HG03565 (cell line): ENCODE measurements around the gene HTRA3.

Experiments
- ATAC-seq: cut with Tn5 transposase; IDR thresholded peaks from one replicate; pipeline ENCODE4 v1.9.1; 2021; ENCODE audit warnings: mild to moderate bottlenecking, moderate library complexity; ENCODE audit not compliant: unreplicated experiment

HTRA3 gene

GRCh38 chr4:8278421-8279287 is 9.1 kb downstream of the HTRA3 start:
- ATAC-seq = no peak

DNA sequence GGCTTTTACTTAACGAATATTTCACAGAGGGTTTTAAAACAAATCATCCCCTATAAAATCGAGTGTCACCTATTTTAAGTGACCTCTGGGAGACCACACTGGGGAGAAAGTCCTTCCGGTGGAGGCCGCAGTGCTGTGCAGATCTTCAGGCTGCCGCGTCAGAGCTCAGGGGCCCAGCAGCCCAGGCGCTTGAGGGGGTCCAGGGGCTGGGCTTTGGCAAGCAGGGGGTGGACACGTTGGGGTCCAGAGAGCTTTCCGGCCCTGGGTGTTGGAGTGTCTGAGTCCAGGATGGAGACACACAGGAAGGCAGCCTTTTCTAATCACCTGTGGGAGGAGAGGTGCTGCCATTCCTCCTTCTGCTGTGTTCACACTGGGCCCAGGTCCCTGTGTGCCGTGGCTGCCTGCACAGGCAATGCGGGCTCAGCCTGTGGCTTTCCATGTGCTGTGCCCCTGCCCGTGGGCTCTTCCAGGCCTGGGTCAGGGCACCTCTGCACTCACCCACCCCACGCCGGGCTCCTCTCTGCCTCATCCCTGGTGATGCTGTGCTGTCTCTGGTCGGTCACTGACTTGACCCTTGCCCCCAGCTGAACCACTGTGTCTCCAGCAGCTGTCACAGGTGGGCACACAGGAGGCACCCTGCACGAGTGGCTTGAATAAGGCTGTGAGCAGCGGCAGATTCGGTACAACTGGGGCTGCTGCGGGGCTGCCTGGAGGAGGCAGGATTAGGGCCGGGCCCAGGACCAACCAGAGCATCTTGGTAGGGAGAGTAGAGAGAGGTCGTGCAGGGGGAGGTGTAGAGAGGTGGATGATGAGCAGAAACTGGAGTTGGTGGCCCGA is 10.0 kb downstream of the HTRA3 start:
- no peak for ATAC-seq

DNA sequence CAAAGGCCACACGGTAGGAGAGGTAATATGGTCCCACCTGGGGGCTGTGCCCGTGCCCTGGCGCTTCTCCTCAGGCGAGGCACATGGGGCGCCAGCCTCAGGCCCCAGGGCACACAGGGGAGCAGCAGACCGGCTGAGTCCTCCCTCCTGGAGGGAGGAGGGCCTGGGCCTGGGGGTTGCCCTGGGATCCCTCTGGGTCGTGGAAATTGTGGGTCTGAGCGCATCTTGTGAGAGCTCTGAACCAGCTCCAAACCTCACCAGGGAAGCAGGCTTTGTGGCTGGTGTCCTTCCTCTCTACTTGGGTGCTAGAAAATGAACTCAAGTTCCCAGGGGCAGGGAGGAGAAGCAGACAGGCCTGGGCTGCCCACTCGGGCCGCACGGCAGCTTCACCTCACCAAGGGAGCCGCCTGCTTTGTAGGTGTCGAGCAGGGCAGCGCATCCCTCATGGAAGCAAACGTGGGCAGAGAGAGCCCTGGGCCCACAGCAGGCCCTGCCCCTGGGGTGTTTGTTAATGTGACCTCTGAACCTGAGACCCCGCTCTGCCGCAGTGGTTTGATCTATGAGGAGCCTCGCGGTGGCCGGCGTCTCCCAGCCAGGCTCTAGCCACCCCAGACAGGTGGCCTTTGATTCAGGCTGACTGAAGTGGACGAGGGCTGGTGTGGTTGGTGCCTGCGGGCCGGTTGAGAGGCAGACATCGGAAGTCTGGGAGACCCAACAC is 10.8 kb downstream of the HTRA3 start:
- ATAC-seq = no peak

DNA sequence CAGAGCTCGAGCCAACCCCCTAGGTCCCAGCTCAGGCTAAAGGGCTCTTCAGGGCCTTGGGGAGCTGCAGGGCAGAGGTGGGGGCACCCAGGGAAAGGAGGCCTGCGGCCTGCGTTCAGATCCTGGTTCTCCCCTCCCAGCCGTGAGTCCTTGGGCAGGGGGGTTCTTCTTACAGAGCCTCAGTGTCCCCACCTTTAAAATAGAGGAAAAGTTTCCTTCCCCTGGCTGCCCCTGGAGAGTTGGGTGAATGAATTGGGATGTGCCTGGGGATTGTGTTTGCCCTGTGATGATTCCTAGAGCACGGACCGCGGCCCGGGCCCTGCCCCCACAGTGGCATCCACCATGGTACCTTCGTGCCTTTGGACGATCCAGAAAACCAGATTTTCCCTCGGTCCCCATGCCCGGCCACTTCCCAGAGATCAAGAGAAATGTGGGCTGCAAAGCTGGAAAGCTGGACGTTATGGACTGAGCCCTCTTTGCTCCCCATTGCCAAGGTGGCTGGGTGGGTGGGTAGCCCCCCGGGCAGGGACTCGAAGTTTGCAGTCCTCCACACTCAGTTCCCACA is 11.4 kb downstream of the HTRA3 start:
- no peak for ATAC-seq

DNA sequence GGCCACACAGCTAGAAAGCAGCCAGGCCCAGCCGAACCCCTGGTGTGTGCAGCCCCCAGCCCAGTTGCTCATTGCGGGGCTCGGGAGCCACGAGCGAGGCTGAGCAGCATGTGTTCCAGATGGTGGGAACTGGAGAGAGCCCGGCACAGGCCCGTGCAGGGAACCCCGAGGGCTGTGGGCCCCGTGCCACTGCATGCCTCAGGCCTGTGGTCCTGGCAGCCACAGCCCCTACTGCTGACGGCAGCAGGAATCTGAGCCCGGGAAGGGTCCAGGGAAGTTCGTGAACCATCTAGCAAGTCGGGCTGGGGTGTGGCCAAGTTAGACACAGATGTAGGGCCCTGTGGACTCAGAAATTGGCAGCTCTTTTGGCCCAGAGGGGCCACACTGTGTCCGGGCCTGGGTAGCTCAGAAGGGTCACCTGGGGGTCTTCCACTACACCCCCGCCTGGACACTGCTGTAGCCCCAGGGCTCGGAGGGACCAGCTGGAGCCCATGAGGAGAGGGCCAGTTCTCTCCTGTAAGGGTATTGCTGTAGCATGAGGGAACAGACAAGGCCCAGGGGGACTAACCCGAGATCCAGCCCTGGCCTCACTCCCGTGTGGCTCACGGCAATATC is 12.1 kb downstream of the HTRA3 start:
- no peak for ATAC-seq

GRCh38 chr4:8282134-8282641 is 12.6 kb downstream of the HTRA3 start:
- no peak for ATAC-seq

DNA sequence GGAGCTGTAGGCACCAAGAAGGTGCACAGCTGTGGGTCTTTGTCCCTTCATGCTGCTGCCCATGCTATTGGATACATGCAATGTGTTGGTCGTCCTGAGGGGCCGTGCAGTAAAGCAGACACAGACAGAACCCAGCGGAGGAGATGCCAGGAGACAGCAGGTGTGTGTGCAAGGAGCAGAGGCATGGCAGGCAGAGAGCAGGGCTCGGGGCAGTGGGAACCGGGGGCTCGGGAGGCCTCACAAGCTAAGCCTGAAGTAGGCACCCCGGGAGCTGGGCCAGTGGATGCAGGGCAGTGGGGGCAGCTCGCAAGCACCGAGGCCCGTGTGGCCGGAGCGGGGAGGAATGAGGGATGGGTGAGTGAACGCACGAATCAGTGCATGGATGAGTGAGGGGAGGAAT is 13.2 kb downstream of the HTRA3 start:
- no peak for ATAC-seq

- no peak for ATAC-seq
Measured at GRCh38 chr4:8283161-8283560, 13.6 kb downstream of the HTRA3 start.

GRCh38 chr4:8283631-8284121 is 14.1 kb downstream of the HTRA3 start:
- no peak for ATAC-seq

DNA sequence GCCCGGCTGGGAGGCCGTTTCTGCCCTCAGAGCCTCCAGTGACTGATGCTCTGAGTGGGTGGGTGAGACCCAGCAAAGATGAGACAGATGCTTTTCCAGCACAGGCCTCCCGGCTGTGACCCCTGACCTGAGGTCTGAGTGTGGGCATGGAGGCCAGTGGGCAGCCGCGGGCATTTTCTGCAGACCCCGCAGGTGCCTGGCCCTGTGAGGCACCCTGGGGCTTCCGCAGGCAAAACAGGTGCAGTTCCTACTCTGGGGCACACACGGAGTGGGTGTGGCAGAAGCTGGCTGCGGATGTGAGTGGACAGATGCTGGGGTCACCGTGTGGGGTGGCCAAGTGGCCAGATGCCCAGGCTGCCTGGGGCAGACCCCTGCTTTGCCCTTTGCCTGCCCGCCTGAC is 14.8 kb downstream of the HTRA3 start:
- ATAC-seq = no peak

DNA sequence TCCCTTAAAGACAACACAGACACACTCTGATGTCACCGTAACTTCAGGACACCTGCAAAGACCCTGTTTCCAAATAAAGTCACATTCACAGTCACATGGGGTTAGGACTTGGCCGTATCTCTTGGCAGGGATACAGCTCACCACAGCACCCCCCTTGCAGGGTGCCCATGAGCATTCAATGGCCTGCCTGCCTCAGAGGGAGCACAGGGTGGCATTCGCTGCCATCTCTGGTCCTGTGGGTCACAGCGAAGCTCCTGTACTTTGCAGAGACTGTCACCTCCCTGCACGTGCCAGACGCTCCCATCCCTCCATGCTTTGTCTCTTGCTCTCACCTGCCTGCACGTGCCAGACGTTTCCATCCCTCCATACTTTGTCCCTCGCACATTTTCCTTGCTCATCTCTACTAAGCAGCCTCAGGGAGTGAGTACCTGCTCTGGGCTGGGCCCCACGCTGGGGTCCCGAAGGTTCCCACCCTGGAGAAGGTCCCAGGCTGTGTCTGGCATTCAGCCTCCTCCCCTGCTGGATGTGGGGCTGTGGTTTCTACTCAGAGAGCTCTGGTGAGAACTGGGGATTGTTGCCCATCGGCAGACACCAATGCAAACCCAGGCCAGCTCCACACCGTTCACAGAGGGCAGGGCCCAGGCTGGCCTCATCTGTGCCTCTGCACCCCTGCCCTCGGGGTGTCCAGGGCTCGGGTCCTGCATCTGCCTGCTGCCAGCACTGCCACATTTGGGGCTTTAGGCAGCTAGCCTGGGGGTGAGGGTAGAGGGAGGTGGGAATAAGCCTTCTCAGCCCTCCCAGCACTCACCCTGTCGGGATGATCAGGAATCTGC is 15.8 kb downstream of the HTRA3 start:
- ATAC-seq = no peak

- no peak for ATAC-seq
Measured at GRCh38 chr4:8285976-8286718, 16.6 kb downstream of the HTRA3 start.

DNA sequence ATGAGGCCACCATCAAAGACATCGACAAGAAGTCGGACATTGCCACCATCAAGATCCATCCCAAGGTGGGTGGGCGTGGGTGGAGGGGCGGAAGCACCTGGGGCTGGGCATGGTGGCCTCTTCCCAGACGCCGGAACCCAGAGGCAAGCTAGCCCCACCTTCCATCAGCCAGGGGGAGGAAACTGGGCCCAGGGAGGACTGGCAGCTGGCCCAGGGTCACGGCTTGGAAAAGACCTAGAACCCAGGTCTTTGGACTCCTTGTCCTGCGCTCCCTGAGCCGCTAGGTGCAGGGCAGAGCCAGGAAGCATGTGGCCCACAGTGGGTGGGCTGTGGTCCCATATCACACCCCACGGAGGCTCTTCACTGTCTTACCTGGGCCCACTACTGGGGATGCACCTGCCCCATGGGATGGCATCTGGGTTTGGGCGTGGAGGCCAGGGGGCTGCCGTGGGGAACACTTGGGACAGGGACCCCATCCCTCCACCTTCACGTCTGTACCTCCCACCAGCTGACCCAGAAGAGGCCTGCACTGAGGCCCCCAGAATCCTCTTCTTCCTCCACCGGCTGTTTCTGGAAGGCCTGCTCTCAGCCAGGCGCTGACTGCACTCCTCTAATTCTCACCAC is 17.3 kb downstream of the HTRA3 start:
- ATAC-seq = no peak

DNA sequence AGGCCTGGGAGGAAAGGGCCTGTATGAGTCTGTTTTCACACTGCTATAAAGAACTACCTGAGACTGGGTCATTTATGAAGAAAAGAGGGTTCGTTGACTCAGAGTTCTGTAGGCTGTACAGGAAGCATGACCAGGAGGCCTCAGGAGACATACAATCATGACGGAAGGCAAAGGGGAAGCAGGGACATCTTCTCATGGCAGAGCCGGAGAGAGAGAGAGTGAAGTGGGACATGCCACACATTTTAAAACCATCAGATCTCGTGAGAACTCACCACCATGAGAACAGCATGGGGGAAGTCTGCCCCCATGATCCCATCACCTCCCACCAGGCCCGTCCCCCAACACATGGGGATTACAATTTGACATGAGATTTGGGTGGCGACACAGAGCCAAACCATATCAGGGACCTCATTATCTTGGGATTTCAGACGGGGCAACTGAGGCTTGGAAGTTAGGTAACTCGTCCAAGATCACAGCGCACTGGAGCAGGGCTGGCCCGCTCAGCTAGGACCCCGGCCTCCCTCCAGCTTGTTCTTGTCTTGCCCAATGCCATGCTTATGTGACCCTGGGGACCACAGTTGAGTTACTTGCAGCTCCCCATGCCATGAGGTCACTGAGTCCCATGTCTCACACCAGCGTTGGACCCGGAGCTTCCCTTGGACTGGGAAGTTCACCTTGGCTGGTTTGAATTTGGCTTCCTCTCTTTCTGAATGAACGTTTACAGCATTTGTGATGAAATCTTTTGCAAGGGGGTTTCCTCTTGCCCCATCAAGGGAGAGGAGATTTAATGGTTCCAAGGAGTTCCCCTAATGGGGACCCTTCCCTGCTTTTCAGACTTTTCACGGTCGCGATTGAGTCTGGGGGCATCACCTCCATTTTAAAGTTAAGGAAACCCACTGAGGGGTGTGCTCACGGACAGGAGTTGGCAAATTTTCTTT is 18.1 kb downstream of the HTRA3 start:
- ATAC-seq = no peak

DNA sequence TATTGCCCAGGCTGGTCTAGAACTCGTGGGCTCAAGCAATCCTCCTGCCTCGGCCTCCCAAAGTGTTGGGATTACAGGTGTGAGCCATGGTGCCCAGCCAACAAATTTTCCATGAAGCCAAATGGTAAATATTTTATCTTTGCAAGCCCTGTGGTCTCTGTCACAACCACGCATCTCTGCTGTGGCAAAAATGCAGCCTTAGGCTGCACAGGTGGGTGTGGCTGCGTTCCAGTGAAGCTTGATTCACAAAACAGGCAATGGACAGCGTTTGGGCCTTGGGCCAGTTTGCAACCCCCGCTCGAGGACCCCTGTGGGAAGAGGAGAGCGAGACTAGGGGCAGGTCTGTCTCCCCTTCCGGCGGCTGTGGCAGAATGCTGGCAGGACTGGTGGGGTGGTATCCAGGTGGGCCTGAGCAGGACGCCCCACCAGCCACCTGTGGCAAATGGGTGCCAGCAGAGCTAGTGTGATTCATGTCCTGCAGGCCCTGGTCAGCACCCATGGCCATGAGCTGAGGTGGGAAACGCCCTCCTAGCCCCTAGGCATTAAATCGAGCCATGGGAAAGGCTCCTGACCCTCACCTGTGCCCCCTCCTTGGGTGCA is 19.7 kb downstream of the HTRA3 start:
- no peak for ATAC-seq

DNA sequence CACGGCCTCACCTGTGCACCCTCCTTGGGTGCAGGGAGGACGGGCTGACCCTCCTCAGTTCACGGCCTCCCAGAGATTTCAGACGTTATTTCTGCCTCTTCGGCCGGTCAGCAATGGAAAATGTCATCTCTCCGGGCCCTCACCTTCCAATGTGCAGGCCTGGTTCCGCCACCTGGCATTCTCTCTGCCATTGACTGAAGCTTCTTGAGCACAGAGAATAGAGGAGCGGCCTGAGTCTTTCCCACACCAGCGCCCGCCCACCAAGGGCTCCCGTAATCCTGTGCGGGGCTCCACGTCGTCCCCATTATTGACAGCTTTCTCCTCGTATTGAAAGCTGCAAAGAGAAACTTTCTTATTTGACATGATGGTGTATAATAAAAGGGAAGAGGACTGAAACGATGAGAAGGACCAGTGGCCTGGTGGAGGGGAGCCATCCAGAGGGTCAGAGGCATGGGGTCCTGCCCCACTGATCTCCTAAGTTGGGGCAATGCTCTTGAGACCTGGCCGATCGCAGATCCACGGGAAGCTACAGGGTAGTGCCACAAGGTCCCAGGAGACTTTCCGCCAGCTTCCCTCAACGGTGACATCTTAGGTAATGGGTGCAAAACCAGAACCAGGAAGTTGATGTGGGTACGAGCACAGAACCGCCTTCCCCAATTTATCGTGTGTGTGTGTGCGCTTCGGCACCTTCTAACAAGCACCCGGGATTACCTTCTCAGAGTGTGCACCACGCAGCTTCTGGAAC is 20.6 kb downstream of the HTRA3 start:
- ATAC-seq = no peak
